ENCODE data around the gene GFPT1.

GFPT1 gene

GRCh38 chr2:69300650-69301049 lies 86.4 kb downstream of the GFPT1 start:
- TF ChIP-seq, protein P1, sequence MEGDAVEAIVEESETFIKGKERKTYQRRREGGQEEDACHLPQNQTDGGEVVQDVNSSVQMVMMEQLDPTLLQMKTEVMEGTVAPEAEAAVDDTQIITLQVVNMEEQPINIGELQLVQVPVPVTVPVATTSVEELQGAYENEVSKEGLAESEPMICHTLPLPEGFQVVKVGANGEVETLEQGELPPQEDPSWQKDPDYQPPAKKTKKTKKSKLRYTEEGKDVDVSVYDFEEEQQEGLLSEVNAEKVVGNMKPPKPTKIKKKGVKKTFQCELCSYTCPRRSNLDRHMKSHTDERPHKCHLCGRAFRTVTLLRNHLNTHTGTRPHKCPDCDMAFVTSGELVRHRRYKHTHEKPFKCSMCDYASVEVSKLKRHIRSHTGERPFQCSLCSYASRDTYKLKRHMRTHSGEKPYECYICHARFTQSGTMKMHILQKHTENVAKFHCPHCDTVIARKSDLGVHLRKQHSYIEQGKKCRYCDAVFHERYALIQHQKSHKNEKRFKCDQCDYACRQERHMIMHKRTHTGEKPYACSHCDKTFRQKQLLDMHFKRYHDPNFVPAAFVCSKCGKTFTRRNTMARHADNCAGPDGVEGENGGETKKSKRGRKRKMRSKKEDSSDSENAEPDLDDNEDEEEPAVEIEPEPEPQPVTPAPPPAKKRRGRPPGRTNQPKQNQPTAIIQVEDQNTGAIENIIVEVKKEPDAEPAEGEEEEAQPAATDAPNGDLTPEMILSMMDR (conservative IDR thresholded peaks at IDR 0.05; ENCODE audit: low read depth) = no peak
- H3K27ac ChIP-seq = no peak overlapping the region
- ChIA-PET POLR2A (ENCODE audit: low non-redundant PET) (no interaction called here), CTCF (interaction anchor here (0.6 kb wide), 1 partner anchor 37 kb away, joined by 3 read pairs; no protein-coding TSS in a partner anchor)
- DNase-seq (ENCODE audit: low spot score) = no peak

- H3K27ac ChIP-seq = no peak overlapping the region
- TF ChIP-seq, protein P1 (conservative IDR thresholded peaks at IDR 0.05; ENCODE audit: low read depth) = no peak
- no peak for DNase-seq (ENCODE audit: low spot score)
- POLR2A ChIA-PET (ENCODE audit: low non-redundant PET) = no interaction called here
- CTCF ChIA-PET = interaction anchor here (0.6 kb wide), 1 partner anchor 38 kb away, joined by 3 read pairs; no protein-coding TSS in a partner anchor
These were observed 87.1 kb downstream of the GFPT1 start for GRCh38 chr2:69299772-69300516.

- TF ChIP-seq, protein P1 (conservative IDR thresholded peaks at IDR 0.05; ENCODE audit: low read depth) = no peak
- ChIA-PET CTCF (interaction anchor here (0.6 to 1.2 kb wide), 2 partner anchors 8 to 79 kb away, joined by 3 read pairs; no protein-coding TSS in a partner anchor), POLR2A (ENCODE audit: low non-redundant PET) (no interaction called here)
- no peak for DNase-seq (ENCODE audit: low spot score)
- H3K27ac ChIP-seq = peak overlapping the region; percentile 66
These were observed 88.2 kb downstream of the GFPT1 start for GRCh38 chr2:69298862-69299261.

- peak; percentile 72 for DNase-seq (ENCODE audit: low spot score)
- H3K27ac ChIP-seq = peak overlapping the region; percentile 66
- TF ChIP-seq, protein P1 (conservative IDR thresholded peaks at IDR 0.05; ENCODE audit: low read depth) = no peak
- ChIA-PET CTCF (interaction anchor here (0.6 to 1.2 kb wide), 2 partner anchors 8 to 80 kb away, joined by 3 read pairs; no protein-coding TSS in a partner anchor), POLR2A (ENCODE audit: low non-redundant PET) (no interaction called here)
These were observed 88.8 kb downstream of the GFPT1 start for GRCh38 chr2:69298261-69298660.

DNA sequence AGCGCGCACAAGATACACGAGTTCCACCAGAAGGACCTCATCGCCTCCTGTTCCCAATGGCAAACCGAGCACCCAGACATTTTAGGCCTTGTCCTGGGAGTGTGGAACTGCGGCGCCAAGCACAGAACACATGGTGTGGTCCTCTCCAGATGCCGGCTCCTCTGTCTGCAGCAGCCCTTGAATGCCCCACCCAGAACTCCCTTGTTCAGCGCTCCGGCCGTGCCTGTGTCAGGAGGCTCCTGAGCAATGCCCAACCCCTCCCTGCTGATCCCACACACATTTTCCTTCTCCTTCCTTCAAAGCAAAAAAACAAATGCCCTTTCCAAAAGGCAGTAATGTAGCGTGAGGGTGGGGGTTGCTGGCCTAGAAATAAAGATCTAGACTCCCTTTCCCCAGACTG lies 89.8 kb downstream of the GFPT1 start:
- DNase-seq (ENCODE audit: low spot score) = no peak
- CTCF ChIA-PET = no interaction called here
- TF ChIP-seq, protein P1 (conservative IDR thresholded peaks at IDR 0.05; ENCODE audit: low read depth) = no peak
- no peak overlapping the region for H3K27ac ChIP-seq
- POLR2A ChIA-PET (ENCODE audit: low non-redundant PET) = no interaction called here

DNA sequence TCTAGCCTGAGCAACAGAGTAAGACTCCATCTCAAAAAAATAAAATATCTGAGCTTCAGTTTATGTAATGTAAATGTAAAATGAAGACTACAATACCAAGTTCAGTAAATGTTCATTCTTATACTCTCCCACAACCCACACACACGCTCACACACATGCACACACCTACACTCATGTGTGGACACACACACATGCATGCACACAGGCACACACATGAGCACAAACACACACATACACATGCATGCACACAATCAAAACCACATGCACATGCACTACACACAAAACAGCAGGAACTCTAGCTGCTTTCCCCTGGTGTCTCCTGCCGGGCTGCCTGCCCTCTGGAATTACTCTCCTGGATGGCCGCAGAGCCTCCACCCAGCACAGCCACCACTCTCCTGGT lies 90.6 kb downstream of the GFPT1 start:
- TF ChIP-seq, protein P1 (conservative IDR thresholded peaks at IDR 0.05; ENCODE audit: low read depth) = no peak
- CTCF ChIA-PET = interaction anchor here (0.6 kb wide), 1 partner anchor 124 kb away, joined by 3 read pairs; no protein-coding TSS in a partner anchor
- no peak overlapping the region for H3K27ac ChIP-seq
- no peak for DNase-seq (ENCODE audit: low spot score)
- POLR2A ChIA-PET (ENCODE audit: low non-redundant PET) = no interaction called here

Measured in RWPE1 (cell line).